GM10248 (cell line): Measurements from ENCODE around the gene TAS2R40.
"Not testable (repeated sequence)": the region's sequence is repeated elsewhere in the genome, so short reads cannot be mapped to it uniquely, and the experiment has no call there.

Experiments used
- CTCF ChIA-PET: fragments of 300-600 bp; sonication (Branson Sonifier 250); formaldehyde crosslinking; extraction: SDS; loops from one replicate; lab custom pipeline; 2021; ENCODE audit warnings: antibody characterized with exemption; lab: Yijun Ruan, JAX
- POLR2A ChIA-PET: fragments of 350-650 bp; sonication (Branson Sonifier 250); formaldehyde crosslinking; extraction: SDS; loops from one replicate; lab custom pipeline; 2020; ENCODE audit warnings: antibody characterized with exemption; lab: Yijun Ruan, JAX
- DNase-seq: peaks from one replicate; pipeline ENCODE4 v3.0.0; 2012; ENCODE audit errors: extremely low spot score
- TF ChIP-seq, protein P1 (sequence below): IDR thresholded peaks from 2 replicates; pipeline ENCODE4 v1.5.1; 2012; ENCODE audit warnings: mild to moderate bottlenecking, low read depth; ENCODE audit errors: extremely low read depth, missing control alignments, control extremely low read depth

TAS2R40 gene

DNA sequence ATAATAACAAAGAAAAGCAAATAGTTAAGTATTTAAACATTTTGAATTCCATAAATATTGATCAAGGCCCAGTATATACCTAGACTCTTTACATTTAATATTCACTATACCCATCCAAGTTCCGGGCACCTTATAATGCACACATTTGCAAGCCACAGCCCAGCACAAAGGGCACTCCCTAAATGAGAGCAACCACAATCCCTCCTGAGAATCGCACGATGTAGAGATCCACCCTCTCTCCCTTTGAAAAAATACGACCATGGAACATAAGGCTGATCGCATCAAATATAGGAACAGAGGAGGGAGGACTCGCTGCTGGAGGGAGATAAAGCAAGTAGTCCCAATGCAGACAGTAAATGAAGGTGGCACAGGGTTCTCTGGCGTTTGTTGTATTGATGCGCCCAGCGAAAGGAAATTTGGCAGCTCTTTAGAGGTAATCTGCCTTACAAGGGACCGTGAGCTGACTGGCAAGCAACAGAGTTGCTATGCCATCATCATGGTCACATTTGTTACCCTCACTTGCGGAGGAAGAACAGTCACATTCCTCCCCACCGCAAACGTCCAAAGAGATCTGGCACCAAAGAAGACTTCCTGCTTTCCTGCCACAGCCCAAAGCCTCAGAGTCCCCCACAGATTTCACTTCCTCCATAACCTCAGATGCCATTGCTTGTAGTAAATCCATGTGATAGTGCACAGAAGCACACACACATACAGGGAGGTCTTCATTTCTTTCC is 16.1 kb upstream of the TAS2R40 start:
- TF ChIP-seq, protein P1, sequence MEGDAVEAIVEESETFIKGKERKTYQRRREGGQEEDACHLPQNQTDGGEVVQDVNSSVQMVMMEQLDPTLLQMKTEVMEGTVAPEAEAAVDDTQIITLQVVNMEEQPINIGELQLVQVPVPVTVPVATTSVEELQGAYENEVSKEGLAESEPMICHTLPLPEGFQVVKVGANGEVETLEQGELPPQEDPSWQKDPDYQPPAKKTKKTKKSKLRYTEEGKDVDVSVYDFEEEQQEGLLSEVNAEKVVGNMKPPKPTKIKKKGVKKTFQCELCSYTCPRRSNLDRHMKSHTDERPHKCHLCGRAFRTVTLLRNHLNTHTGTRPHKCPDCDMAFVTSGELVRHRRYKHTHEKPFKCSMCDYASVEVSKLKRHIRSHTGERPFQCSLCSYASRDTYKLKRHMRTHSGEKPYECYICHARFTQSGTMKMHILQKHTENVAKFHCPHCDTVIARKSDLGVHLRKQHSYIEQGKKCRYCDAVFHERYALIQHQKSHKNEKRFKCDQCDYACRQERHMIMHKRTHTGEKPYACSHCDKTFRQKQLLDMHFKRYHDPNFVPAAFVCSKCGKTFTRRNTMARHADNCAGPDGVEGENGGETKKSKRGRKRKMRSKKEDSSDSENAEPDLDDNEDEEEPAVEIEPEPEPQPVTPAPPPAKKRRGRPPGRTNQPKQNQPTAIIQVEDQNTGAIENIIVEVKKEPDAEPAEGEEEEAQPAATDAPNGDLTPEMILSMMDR, result no peak
- peak; percentile 24 for DNase-seq
- CTCF ChIA-PET, result interaction anchor here (1.0 to 5.6 kb wide), 2 partner anchors 9 to 196 kb away, joined by 4 to 47 read pairs; no protein-coding TSS in a partner anchor
- POLR2A ChIA-PET, result no interaction called here

DNA sequence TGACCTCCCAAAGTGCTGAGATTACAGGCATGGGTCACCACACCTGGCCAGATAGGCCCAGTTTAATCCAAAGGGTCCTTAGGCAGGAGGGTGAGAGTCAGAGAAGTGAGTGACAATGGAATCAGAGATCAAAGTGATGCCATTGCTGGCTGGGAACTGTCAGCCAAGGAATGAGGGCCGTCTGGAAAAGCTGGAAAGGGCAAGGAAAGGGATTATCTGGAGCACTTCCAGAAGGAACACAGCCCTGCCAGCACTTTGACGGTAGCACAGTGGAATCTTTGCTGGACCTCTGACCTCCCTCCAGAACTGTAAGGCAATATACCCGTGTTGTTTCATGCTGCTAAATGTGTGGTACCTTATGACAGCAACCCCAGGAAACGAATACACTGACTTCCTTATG is 11.3 kb upstream of the TAS2R40 start:
- TF ChIP-seq, protein P1, result no peak
- POLR2A ChIA-PET, result no interaction called here
- CTCF ChIA-PET, result no interaction called here
- no peak for DNase-seq

DNA sequence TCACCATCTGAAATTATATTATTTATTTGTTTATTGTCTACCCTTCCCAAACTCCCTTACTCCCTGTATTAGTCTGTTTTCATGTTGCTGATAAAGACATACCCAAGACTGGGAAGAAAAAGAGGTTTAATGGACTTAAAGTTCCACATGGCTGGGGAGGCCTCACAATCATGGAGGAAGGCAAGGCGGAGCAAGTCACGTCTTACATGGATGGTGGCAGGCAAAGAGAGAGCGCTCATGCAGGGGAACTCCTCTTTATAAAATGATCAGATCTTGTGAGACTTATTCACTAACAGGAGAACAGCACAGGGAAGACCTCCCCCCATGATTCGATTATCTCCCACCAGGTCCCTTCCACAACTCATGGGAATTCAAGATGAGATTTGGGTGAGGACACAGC is 8.4 kb upstream of the TAS2R40 start:
- DNase-seq, POLR2A ChIA-PET: not testable (repeated sequence)
- CTCF ChIA-PET, result interaction anchor here (0.9 to 11.5 kb wide), 7 partner anchors 9 to 678 kb away, joined by 3 to 495 read pairs (median 19); no protein-coding TSS in a partner anchor

DNA sequence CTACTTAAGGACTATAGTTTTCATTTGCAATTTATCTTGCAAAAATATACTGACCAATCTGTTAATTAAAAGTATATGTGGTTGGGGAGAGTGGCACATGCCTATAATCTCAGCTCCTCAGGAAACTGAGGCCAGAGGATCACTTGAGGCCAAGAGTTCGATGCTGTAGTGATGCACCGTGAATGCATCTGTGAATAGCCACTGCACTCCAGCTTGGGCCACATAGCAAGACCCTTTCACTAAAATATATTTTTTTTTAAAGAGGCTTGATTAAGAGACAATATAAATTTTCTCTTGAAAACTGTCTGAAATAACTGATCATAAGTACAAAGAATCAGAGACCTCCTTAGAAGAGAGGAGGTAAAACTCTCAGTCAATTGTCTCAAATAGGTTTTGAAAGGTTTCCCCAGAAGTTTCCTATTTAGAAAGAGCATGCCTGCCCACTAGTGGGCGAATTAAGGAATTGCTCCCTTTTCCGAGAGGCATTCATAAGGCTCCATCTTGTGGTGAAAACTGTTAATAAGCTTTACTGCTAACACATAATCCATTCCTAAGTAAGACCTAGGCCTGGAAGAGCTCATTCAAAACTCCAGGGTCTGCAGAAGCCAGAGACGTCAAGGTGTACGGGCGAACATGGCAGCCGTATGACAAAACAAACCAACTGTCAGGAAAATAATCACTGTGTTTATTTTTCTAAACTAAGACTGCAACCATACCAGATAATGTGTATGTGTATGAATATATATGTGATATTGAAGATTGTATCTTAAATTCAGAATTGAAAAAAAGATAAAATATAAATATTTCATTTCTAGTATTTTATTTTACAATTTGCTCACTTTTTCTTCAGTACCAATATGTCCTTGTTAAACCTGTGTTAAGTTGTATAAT is 6.8 kb upstream of the TAS2R40 start:
- DNase-seq, result peak; percentile 74
- TF ChIP-seq, protein P1, result peak; percentile 100
- ChIA-PET POLR2A (no interaction called here), CTCF (interaction anchor here (0.6 to 11.5 kb wide), 90 partner anchors 9 to 913 kb away, joined by 3 to 495 read pairs (median 4); partner anchors contain the start of genes CLCN1, EPHA1, GSTK1 and PIP)

DNA sequence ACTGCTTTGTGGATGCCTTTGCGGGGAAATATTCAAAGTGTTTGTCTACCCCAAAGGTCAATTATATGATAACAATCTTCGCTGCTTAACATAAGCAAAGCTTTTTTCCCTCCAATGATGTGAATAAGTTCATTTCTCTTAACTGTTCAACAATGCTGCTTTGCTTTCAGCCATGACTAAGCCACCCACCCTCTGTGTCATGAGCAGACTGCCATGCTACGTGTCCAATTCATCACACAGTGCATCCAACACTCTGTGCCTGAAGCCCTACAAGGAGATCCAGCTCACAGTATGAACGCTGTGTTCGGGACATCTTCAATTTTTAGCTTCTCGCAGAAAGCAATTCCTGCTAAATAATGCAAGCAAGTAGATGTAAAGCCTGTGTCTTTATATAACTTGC is 5.7 kb upstream of the TAS2R40 start:
- no peak for DNase-seq
- TF ChIP-seq, protein P1, result no peak
- ChIA-PET POLR2A (no interaction called here), CTCF (interaction anchor here (0.8 to 11.5 kb wide), 35 partner anchors 8 to 912 kb away, joined by 3 to 495 read pairs (median 5); partner anchors contain the start of genes EPHA1, GSTK1 and PIP)

DNA sequence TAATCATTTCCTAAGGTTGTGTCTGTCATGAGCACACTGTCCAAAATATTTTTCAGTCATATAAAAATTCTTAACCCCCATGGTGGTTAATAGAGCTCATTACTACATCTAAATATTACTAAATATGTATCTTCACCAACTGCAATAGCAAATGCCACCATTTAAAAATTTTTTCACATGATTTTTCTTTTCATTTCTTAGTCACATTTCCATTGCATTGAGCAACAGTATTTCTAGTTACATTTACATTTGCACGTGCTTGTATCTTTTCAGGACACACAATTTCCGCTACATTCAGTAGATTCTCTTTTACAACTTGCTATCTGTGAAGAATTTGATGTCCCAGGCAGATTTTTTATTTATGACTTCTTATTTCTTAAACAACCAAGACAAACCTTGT is 5.2 kb upstream of the TAS2R40 start:
- ChIA-PET POLR2A (no interaction called here), CTCF (interaction anchor here (0.8 to 11.5 kb wide), 9 partner anchors 8 to 613 kb away, joined by 3 to 495 read pairs (median 8); no protein-coding TSS in a partner anchor)
- no peak for DNase-seq
- TF ChIP-seq, protein P1, result no peak

DNA sequence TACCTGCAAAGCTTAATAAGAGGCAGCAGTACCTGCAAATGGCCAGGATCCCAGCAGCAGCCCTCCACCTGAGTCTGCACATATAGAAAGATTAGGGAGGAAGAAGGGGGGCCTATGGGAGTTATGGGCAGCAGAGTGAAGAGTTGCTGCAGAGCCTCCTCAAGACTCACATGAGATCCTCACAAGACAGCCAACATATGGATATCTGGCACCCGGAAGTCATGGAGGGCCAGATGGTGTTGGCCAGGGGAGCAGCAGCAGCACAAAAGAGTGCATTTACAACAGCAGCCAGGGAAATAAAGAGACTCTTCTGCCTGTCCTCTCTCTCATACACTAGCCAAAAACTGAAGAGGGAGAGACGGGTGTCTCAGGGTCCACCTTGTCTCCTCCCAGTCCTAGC is 4.0 kb upstream of the TAS2R40 start:
- TF ChIP-seq, protein P1, result no peak
- no peak for DNase-seq
- CTCF ChIA-PET, result interaction anchor here (1.1 to 11.5 kb wide), 4 partner anchors 14 to 210 kb away, joined by 3 to 495 read pairs (median 4); no protein-coding TSS in a partner anchor
- POLR2A ChIA-PET, result no interaction called here
